Neural cell (in vitro differentiated cells): ENCODE results near the gene SMAD1. TPM values are rescaled to one million over a fixed set of nuclear protein-coding genes. Genes with fewer than 3 reads are reported as not detected.

Experiments used
- H2AFZ ChIP-seq: fragments of 200-600, 300-800 bp; sonication (generic), shearing (Covaris generic); 2 replicates; pipeline ENCODE4 v1.6.0; 2014; ENCODE audit warnings: low read depth, mild to moderate bottlenecking, antibody characterized with exemption, low read length, moderate library complexity
- H3F3A ChIP-seq: fragments of 200-600 bp; shearing (Covaris generic); 2 replicates; pipeline ENCODE4 v1.6.1; 2016; ENCODE audit warnings: mild to moderate bottlenecking, moderate library complexity, mixed read lengths, antibody characterized with exemption, low read length; ENCODE audit not compliant: insufficient read depth, poor library complexity, severe bottlenecking
- H3K27ac ChIP-seq: fragments of 200-600, 300-800 bp; sonication (generic), shearing (Covaris generic); 2 replicates; pipeline ENCODE4 v1.5.1; 2014; ENCODE audit warnings: mild to moderate bottlenecking, low read length, moderate library complexity
- H3K27me3 ChIP-seq: fragments of 300-800, 200-600 bp; sonication (generic), shearing (Covaris generic); 2 replicates; pipeline ENCODE4 v1.6.0; 2014; ENCODE audit warnings: mild to moderate bottlenecking, low read depth, low read length, moderate library complexity; ENCODE audit not compliant: insufficient read depth
- H3K36me3 ChIP-seq: fragments of 300-800, 200-600 bp; sonication (generic), shearing (Covaris generic); 2 replicates; pipeline ENCODE4 v1.5.1; 2014; ENCODE audit warnings: mild to moderate bottlenecking, antibody characterized with exemption, low read length, moderate library complexity; ENCODE audit not compliant: insufficient read depth
- H3K4me2 ChIP-seq: fragments of 300-800, 200-600 bp; sonication (generic), shearing (Covaris generic); 2 replicates; pipeline ENCODE4 v1.6.0; 2014; ENCODE audit warnings: mild to moderate bottlenecking, low read length
- H3K4me3 ChIP-seq: fragments of 300-800, 200-600 bp; sonication (generic), shearing (Covaris generic); 2 replicates; pipeline ENCODE4 v1.5.1; 2014; ENCODE audit warnings: mild to moderate bottlenecking, low read length, moderate library complexity
- H3K79me2 ChIP-seq: fragments of 200-600 bp; shearing (Covaris generic); replicated peaks from 2 replicates; pipeline ENCODE4 v1.6.0; 2014; ENCODE audit warnings: mild to moderate bottlenecking, low read length, moderate library complexity; ENCODE audit not compliant: insufficient read depth
- H3K9ac ChIP-seq: fragments of 300-800, 200-600 bp; sonication (generic), shearing (Covaris generic); 2 replicates; pipeline ENCODE4 v1.6.1; 2016; ENCODE audit warnings: mild to moderate bottlenecking, low read length, mixed read lengths
- H3K9me2 ChIP-seq: fragments of 200-600 bp; shearing (Covaris generic); 2 replicates; pipeline ENCODE4 v1.6.1; 2016; ENCODE audit warnings: mild to moderate bottlenecking, low read length, mixed read lengths; ENCODE audit not compliant: insufficient read depth
- H3K9me3 ChIP-seq: fragments of 200-600, 300-800 bp; sonication (generic), shearing (Covaris generic); 2 replicates; pipeline ENCODE4 v1.6.1; 2016; ENCODE audit warnings: mild to moderate bottlenecking, mixed run types, low read length, moderate library complexity, mixed read lengths
- H4K20me1 ChIP-seq: fragments of 200-600 bp; shearing (Covaris generic); 2 replicates; pipeline ENCODE4 v1.6.1; 2016; ENCODE audit warnings: mild to moderate bottlenecking, mixed run types; ENCODE audit not compliant: insufficient read depth
- EP300 ChIP-seq: fragments of 450-650 bp; conservative IDR thresholded peaks from 2 replicates; pipeline ENCODE4 v1.6.1; 2014; ENCODE audit warnings: antibody characterized with exemption, mild to moderate bottlenecking, moderate library complexity; ENCODE audit not compliant: poor library complexity, severe bottlenecking
- EZH2 ChIP-seq: fragments of 200-600, 300-800 bp; shearing (Covaris generic), sonication (generic); IDR thresholded peaks from 2 replicates; pipeline ENCODE4 v1.6.1; 2014; ENCODE audit warnings: antibody characterized with exemption, low read length, borderline replicate concordance, mild to moderate bottlenecking; ENCODE audit not compliant: insufficient read depth, poor library complexity, severe bottlenecking
- MXI1 ChIP-seq: fragments of 450-650 bp; conservative IDR thresholded peaks from 2 replicates; pipeline ENCODE4 v1.6.1; 2014; ENCODE audit warnings: antibody characterized with exemption, mild to moderate bottlenecking; ENCODE audit not compliant: poor library complexity, severe bottlenecking
- POLR2AphosphoS5 ChIP-seq: IDR thresholded peaks from 2 replicates; pipeline ENCODE4 v1.6.1; 2012
- RAD21 ChIP-seq: fragments of 450-650 bp; conservative IDR thresholded peaks from 2 replicates; pipeline ENCODE4 v1.6.1; 2014; ENCODE audit warnings: antibody characterized with exemption, mild to moderate bottlenecking, moderate library complexity
- REST ChIP-seq: IDR thresholded peaks from 2 replicates; pipeline ENCODE4 v1.6.1; 2012; ENCODE audit warnings: borderline replicate concordance
- SMC3 ChIP-seq: fragments of 450-650 bp; conservative IDR thresholded peaks from 2 replicates; pipeline ENCODE4 v1.6.1; 2014; ENCODE audit warnings: antibody characterized with exemption, mild to moderate bottlenecking, moderate library complexity; ENCODE audit not compliant: poor library complexity
- TAF1 ChIP-seq: IDR thresholded peaks from 2 replicates; pipeline ENCODE4 v1.6.1; 2012; ENCODE audit warnings: low read depth
- polyA plus RNA-seq: library from polyadenylated mRNA; depleted of rRNA; stranded (reverse); fragments of >200 nt; gene quantifications from 2 replicates; pipeline ENCODE4 v1.2.3, GENCODE V29; 2014
- TF ChIP-seq, protein P1 (sequence below): fragments of 450-650 bp; IDR thresholded peaks from 2 replicates; pipeline ENCODE4 v1.5.1; 2014; ENCODE audit warnings: antibody characterized with exemption, mild to moderate bottlenecking, moderate library complexity; ENCODE audit not compliant: poor library complexity, severe bottlenecking

The SMAD1 gene
- polyA plus RNA-seq, 1 donor from 2014 or later = 31.7 TPM

- Histone ChIP-seq H3K36me3 (peaks cover 17% of the 10 kb centered on the region), H3K4me2 (no peak overlapping the region), H3K27ac (no peak overlapping the region), H3K9me2 (no peaks in the 10 kb centered on the region), H2AFZ (no peak overlapping the region), H3K9me3 (no peaks in the 10 kb centered on the region), H3K4me3 (no peak overlapping the region), H3F3A (no peaks in the 10 kb centered on the region), H3K9ac (no peak overlapping the region), H3K27me3 (no peaks in the 10 kb centered on the region), H3K79me2 (no peaks in the 10 kb centered on the region), H4K20me1 (no peaks in the 10 kb centered on the region)
- no peak for TF ChIP-seq MXI1
- TF ChIP-seq RAD21 = no peak
- no peak for TF ChIP-seq REST
- TF ChIP-seq, protein P1, sequence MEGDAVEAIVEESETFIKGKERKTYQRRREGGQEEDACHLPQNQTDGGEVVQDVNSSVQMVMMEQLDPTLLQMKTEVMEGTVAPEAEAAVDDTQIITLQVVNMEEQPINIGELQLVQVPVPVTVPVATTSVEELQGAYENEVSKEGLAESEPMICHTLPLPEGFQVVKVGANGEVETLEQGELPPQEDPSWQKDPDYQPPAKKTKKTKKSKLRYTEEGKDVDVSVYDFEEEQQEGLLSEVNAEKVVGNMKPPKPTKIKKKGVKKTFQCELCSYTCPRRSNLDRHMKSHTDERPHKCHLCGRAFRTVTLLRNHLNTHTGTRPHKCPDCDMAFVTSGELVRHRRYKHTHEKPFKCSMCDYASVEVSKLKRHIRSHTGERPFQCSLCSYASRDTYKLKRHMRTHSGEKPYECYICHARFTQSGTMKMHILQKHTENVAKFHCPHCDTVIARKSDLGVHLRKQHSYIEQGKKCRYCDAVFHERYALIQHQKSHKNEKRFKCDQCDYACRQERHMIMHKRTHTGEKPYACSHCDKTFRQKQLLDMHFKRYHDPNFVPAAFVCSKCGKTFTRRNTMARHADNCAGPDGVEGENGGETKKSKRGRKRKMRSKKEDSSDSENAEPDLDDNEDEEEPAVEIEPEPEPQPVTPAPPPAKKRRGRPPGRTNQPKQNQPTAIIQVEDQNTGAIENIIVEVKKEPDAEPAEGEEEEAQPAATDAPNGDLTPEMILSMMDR = peak; percentile 46
- TF ChIP-seq SMC3 = peak; percentile 28
- TF ChIP-seq EZH2 = no peak
- no peak for TF ChIP-seq TAF1
- no peak for TF ChIP-seq POLR2AphosphoS5
Measured at GRCh38 chr4:145557720-145558119, 76.1 kb downstream of the SMAD1 start.

GRCh38 chr4:145563293-145563985 lies 81.8 kb downstream of the SMAD1 start:
- H3F3A ChIP-seq = no peaks in the 10 kb centered on the region
- no peaks in the 10 kb centered on the region for H3K79me2 ChIP-seq
- no peak overlapping the region for H3K4me3 ChIP-seq
- H2AFZ ChIP-seq = no peak overlapping the region
- no peaks in the 10 kb centered on the region for H3K27me3 ChIP-seq
- no peak overlapping the region for H3K4me2 ChIP-seq
- no peaks in the 10 kb centered on the region for H3K36me3 ChIP-seq
- H3K9me3 ChIP-seq = peaks cover 6% of the 10 kb centered on the region
- H3K9me2 ChIP-seq = no peaks in the 10 kb centered on the region
- H3K27ac ChIP-seq = no peak overlapping the region
- H4K20me1 ChIP-seq = no peaks in the 10 kb centered on the region
- TF ChIP-seq MXI1 (no peak), EZH2 (no peak), REST (no peak), RAD21 (no peak), TAF1 (no peak), SMC3 (no peak), EP300 (no peak), POLR2AphosphoS5 (no peak)
- TF ChIP-seq, protein P1 = no peak
- H3K9ac ChIP-seq = no peak overlapping the region
